ENCODE data around the gene NARS2.

The NARS2 gene

GRCh38 chr11:78429660-78430059 is 145.0 kb downstream of the NARS2 start:
- DNase-seq: peak; percentile 40 to 56 (median 51)

GRCh38 chr11:78429209-78429608 is 145.5 kb downstream of the NARS2 start:
- DNase-seq: no peak

- DNase-seq: no peak
Observed at GRCh38 chr11:78428773-78429172, 145.9 kb downstream of the NARS2 start.

DNA sequence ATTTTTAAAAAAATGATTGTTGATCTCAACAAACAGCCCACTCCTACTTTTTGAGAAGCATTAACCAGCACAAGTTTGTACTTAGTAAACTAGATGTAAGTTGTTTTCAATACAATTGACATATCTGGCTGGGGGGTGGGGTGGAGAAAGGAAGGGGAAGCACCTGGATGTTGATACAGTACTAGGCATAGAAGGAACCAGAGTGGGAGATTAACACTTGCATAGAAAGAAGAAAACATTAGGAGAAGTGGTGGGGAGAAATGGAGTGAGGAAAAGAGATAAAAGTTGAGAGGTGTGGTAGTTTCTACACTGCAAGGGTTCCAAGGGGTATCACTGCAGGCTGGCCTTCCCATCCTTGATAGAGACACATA is 146.4 kb downstream of the NARS2 start:
- DNase-seq: no peak

DNA sequence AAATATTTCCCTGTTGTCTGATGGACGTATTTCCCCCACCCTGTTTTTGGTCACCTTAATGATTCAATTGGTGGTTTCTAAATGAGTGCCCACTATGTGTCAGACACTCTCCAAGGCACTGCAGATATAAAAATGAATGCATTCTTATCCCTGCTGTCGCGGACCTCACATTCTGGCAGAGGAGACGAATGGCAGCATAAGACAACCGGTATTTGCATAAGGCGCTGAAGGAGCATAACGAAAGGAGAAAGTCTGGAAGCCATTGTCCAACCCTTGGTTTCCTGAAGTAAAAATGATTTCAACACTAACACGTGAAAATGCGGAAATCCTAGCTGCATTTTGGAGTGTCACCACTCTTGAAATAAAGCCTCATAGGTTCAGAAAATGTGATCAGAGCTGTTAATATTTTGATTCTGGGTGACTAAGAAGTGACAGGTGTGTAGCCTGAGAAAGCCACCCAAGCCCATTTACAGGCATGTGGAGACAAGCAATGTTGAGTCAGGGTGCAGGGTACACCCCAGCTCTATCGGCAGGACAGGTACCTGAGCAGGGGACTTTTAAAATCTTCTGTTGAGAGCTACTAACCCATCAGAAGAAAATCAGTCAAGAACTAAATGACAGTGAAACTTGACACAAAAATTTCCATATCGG is 146.9 kb downstream of the NARS2 start:
- DNase-seq: peak; percentile 64 to 86 (median 80)

- no peak for DNase-seq
Observed at GRCh38 chr11:78426845-78427244, 147.8 kb downstream of the NARS2 start.

- peak; percentile 32 to 71 (median 62) for DNase-seq
Observed at GRCh38 chr11:78425399-78426070, 149.1 kb downstream of the NARS2 start.

DNA sequence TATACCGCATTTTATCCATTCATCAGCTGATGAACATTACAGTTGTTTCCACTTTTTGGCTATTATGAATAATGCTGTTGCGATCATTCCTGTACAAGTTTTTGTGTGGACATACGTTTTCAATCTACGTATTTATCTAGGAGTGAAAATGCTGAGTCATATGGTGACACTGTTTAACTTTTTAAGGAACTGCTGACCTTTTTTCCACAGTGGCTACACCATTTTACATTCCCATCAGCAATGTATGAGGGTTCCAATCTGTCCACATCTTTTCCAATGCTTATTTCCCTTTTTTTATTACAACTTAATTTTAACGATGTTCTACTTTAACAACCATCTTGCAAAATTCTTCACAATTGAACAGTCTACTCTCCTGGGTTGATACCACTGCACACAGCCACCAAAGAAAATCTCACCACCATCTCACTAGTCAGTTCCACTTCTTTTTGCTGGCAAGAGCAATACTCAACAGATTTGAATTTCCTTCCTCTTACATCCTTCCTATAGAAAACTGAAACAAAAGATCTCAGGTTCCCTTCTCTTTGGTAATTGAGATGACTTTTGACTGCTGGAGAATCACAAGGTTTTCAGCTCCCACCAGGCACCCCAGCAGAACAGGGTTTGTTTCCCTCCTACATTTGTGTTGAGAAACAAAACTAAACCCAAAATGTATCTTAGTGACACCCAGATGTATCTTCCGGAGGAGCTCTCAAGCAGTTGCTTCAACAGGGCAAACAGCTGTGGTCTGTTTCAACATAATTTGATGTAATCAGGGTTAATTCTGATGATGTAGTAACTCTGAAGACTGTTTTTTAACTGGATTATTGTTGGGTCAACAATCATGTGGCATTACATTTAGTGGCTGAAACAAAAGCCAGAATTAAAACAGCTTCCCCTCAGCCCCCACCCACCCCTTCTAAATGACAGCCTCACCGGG is 150.1 kb downstream of the NARS2 start:
- DNase-seq: peak; percentile 86 to 97 (median 90)

DNA sequence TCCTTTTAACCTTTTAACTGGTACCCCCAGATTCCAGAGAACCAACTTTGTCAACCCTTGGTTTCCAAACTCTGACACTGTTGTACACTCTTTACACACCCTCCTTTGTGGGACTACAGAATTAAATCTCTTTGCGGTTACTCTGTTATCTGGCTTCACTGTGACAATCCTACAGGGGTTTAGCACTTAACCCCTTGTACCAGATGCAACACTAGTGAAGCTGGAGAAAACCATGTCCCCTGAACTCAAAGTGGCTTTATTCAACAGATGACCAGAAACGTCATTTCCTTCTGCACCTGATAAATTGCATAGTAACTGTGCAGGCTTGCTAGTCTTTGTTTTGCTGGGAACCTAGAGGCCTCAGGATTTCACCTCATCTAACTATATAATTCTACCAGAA is 151.4 kb downstream of the NARS2 start:
- no peak for DNase-seq

DNA sequence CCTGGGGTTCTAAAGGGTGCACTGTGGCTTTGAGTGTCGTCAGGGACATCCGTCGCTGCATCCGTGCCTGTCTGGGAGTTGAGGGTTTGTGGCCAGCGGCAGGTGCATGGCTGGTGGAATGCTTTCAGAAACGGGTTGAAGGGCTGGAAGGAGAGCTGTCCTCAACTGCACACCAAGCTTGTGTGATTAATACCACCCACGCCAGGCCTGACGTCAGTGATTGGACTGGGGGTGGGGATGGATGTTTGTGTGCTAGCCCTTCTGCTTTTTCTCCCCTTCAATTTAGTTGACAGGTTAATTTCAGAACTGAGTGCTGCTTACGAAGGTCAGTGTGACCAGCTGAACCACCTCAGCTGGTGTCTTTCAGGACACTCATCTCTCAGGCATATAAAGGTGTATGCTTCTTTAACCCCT is 153.9 kb downstream of the NARS2 start:
- DNase-seq: peak; percentile 93 to 98 (median 96)

GRCh38 chr11:78420255-78420764 is 154.4 kb downstream of the NARS2 start:
- DNase-seq: peak; percentile 74 to 81 (median 76)

- DNase-seq: peak; percentile 90 to 97 (median 92)
Observed at GRCh38 chr11:78419327-78419726, 155.3 kb downstream of the NARS2 start.

GRCh38 chr11:78418584-78419211 is 156.0 kb downstream of the NARS2 start:
- peak; percentile 31 to 57 (median 48) for DNase-seq

- DNase-seq: peak; percentile 91 to 97 (median 94)
Observed at GRCh38 chr11:78417888-78418583, 156.6 kb downstream of the NARS2 start.

GRCh38 chr11:78417175-78417887 is 157.3 kb downstream of the NARS2 start, which contains the start of gene GAB2:
Gene GAB2 (minus strand): TSS chr11:78417820. CDS start chr11:78417720, 100 bp downstream.
- no peak for DNase-seq

DNA sequence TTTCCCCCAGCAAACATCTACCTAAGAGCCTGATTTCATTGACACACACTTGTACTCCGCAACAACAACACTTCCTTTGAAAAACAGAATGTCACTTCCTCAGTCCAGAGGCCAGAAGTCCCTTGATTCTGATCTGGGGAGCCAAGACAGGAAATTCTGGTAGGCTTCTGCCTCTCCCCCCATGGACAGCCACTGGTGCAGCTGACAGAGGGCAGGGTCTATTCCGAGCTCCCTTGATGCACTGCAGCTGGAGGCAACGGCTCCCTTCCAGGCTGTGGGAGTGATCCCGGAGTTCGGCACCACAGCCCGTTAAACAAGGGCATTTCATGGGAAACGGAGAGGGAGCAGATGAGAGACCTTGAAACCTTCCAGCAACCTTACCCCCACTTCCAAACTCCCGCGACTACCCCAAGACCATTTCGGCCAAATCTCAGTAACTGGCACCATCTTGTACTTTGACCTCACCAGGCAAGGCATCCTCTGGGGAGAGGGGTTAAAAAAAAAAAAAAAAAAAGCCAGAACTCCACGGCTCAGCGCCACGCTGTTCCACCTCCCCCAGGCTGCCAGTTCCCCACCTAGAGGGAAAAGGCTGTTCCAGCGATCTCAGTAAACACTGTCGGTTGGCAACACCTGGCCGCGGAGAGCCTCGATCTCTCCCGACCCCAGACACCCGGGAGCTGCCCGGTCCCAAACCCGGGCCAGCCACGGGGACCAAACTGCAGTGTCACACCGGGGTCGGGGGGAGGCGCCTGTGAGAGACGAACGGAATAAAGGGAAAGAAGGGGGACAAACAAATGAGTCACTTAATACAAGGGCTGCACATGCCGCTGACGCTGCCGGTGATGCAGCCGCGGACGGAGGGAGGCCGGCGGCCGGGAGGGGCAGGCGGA is 158.1 kb downstream of the NARS2 start:
- DNase-seq: peak; percentile 95 to 97 (median 96)

DNA sequence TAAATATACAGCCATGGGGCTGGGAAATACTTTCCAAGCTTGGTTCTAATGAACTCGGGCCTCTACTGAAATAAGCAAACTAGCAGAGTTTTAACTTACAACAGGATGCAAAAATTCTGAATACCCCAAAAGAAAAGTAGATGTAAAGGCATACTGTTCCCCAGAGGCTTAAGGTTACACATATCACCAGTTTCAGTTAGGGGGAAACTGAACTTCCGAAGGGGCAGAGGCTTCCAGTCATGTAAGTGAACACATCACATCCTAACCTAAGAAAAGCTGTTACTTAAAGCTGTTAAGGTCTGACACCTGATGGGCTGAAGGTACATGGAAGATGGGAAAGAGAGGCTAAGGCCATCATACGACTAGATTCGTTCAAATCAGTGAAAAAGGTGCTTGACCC is 159.3 kb downstream of the NARS2 start:
- DNase-seq: no peak

- DNase-seq: peak in 2 of 4 experiments; percentile 25 to 47
Observed at GRCh38 chr11:78414321-78415051, 160.2 kb downstream of the NARS2 start.

DNA sequence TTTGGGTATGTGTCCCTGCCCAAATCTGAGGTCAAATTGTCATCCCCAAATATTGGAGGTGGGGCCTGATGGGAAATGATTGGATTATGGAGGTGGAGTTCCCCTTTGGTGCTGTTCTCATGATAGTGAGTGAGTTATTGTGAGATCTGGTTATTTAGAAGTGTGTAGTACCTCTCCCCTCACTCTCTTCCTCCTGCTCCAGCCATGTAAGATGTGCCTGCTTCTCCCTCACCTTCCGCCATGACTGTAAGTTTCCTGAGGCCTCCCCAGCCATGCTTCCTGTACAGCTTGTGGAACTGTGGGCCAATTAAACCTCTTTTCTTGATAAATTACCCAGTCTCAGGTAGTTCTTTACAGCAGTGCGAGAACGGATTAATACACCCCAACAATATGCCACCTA is 166.0 kb downstream of the NARS2 start:
- no peak for DNase-seq
